ENCODE measurements around the gene PIH1D1.
"Not testable (repeated sequence)": the region's sequence is repeated elsewhere in the genome, so short reads cannot be mapped to it uniquely, and the experiment has no call there.

Gene PIH1D1

DNA sequence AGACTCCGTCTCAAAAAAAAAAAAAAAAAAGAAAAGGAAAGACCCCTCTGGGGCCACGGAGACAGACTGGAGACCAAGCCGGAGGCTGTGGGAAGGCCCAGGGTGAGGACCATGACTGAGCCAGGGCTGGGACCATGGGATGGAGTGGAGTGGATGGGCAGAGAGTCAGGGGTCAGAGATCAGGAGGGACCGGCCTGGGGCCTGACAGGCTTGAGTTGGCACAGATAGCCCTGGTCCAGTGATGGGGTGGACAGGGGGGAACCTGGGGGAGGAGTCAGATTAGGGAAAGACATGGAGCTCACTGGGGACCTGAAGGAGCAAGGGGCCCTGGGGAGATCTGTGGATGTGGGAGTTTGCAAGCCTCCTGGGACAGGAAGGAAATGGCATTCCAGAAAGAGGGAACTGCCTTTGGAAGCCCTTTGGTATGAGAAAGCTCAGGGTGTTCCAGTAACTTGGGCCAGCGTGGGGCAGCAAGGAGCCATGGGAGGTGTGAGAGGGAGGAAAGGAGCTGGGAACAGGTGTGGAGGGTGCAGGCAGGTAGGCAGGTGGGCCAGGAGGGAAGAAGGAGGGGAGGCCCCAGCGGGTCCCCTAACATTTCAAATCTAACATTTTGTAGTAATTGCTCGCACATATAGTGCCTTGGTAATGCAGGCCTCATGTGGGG is 29.5 kb upstream of the PIH1D1 start:
- Histone ChIP-seq H3K9ac (ENCODE audit: low read depth in 1 of 2, low read length in 2 of 2) (no peak overlapping the region), H3K27ac (ENCODE audit: low read depth, low read length) (no peak overlapping the region), H3K9me3 (ENCODE audit: control insufficient read depth in 1 of 2, low read length in 2 of 2) (no peaks in the 10 kb centered on the region), H3K4me3 (ENCODE audit: low read depth in 1 of 2, low read length in 2 of 2) (no peak overlapping the region), H3K4me1 (ENCODE audit: control insufficient read depth in 1 of 2, insufficient read depth in 2 of 2, low read length in 2 of 2) (no peaks in the 10 kb centered on the region), H3K36me3 (ENCODE audit: control insufficient read depth in 1 of 2, insufficient read depth in 2 of 2, low read length in 2 of 2) (no peaks in the 10 kb centered on the region), H3K27me3 (ENCODE audit: control insufficient read depth in 1 of 2, insufficient read depth in 2 of 2, low read length in 2 of 2) (no peaks in the 10 kb centered on the region)

- no peaks in the 10 kb centered on the region for H3K27me3 ChIP-seq (ENCODE audit: control insufficient read depth in 1 of 2, insufficient read depth in 2 of 2, low read length in 2 of 2)
- no peaks in the 10 kb centered on the region for H3K36me3 ChIP-seq (ENCODE audit: control insufficient read depth in 1 of 2, insufficient read depth in 2 of 2, low read length in 2 of 2)
- no peak overlapping the region for H3K27ac ChIP-seq (ENCODE audit: low read depth, low read length)
- H3K4me1 ChIP-seq (ENCODE audit: control insufficient read depth in 1 of 2, insufficient read depth in 2 of 2, low read length in 2 of 2) = no peaks in the 10 kb centered on the region
- no peak overlapping the region for H3K9ac ChIP-seq (ENCODE audit: low read depth in 1 of 2, low read length in 2 of 2)
- H3K4me3 ChIP-seq (ENCODE audit: low read depth in 1 of 2, low read length in 2 of 2) = no peak overlapping the region
- no peaks in the 10 kb centered on the region for H3K9me3 ChIP-seq (ENCODE audit: control insufficient read depth in 1 of 2, low read length in 2 of 2)
Observed at GRCh38 chr19:49479975-49480628, 28.5 kb upstream of the PIH1D1 start.

GRCh38 chr19:49475995-49476880 is 24.6 kb upstream of the PIH1D1 start:
- H3K4me3 ChIP-seq (ENCODE audit: low read depth in 1 of 2, low read length in 2 of 2) = peak overlapping the region in 1 of 2 donors; percentile 81
- peaks cover 4 to 8% of the 10 kb centered on the region in 2 donors for H3K4me1 ChIP-seq (ENCODE audit: control insufficient read depth in 1 of 2, insufficient read depth in 2 of 2, low read length in 2 of 2)
- H3K9ac ChIP-seq (ENCODE audit: low read depth in 1 of 2, low read length in 2 of 2) = peak overlapping the region in 1 of 2 donors; percentile 6
- no peaks in the 10 kb centered on the region for H3K36me3 ChIP-seq (ENCODE audit: control insufficient read depth in 1 of 2, insufficient read depth in 2 of 2, low read length in 2 of 2)
- no peak overlapping the region for H3K27ac ChIP-seq (ENCODE audit: low read depth, low read length)
- no peaks in the 10 kb centered on the region for H3K9me3 ChIP-seq (ENCODE audit: control insufficient read depth in 1 of 2, low read length in 2 of 2)
- no peaks in the 10 kb centered on the region for H3K27me3 ChIP-seq (ENCODE audit: control insufficient read depth in 1 of 2, insufficient read depth in 2 of 2, low read length in 2 of 2)

- no peak overlapping the region for H3K27ac ChIP-seq (ENCODE audit: low read depth, low read length)
Observed at GRCh38 chr19:49475191-49475917, 23.7 kb upstream of the PIH1D1 start.

GRCh38 chr19:49474542-49474924 is 22.9 kb upstream of the PIH1D1 start:
- Histone ChIP-seq H3K9me3 (ENCODE audit: control insufficient read depth in 1 of 2, low read length in 2 of 2) (no peaks in the 10 kb centered on the region), H3K36me3 (ENCODE audit: control insufficient read depth in 1 of 2, insufficient read depth in 2 of 2, low read length in 2 of 2) (peaks cover 0 to 7% of the 10 kb centered on the region in 2 donors), H3K4me1 (ENCODE audit: control insufficient read depth in 1 of 2, insufficient read depth in 2 of 2, low read length in 2 of 2) (peaks cover 8 to 13% of the 10 kb centered on the region in 2 donors), H3K27me3 (ENCODE audit: control insufficient read depth in 1 of 2, insufficient read depth in 2 of 2, low read length in 2 of 2) (no peaks in the 10 kb centered on the region), H3K27ac (ENCODE audit: low read depth, low read length) (peak overlapping the region; percentile 73), H3K9ac (ENCODE audit: low read depth in 1 of 2, low read length in 2 of 2) (peak overlapping the region; percentile 60 to 82), H3K4me3 (ENCODE audit: low read depth in 1 of 2, low read length in 2 of 2) (peak overlapping the region; percentile 67 to 81)

More at GRCh38 chr19:49475191-49475917, 23.7 kb upstream of the PIH1D1 start:
- Histone ChIP-seq H3K9ac (ENCODE audit: low read depth in 1 of 2, low read length in 2 of 2) (peak overlapping the region; percentile 60 to 82), H3K27me3 (ENCODE audit: control insufficient read depth in 1 of 2, insufficient read depth in 2 of 2, low read length in 2 of 2) (no peaks in the 10 kb centered on the region), H3K4me1 (ENCODE audit: control insufficient read depth in 1 of 2, insufficient read depth in 2 of 2, low read length in 2 of 2) (peaks cover 4 to 11% of the 10 kb centered on the region in 2 donors), H3K36me3 (ENCODE audit: control insufficient read depth in 1 of 2, insufficient read depth in 2 of 2, low read length in 2 of 2) (peaks cover 0 to under 1% of the 10 kb centered on the region in 2 donors), H3K4me3 (ENCODE audit: low read depth in 1 of 2, low read length in 2 of 2) (peak overlapping the region; percentile 67 to 81), H3K9me3 (ENCODE audit: control insufficient read depth in 1 of 2, low read length in 2 of 2) (no peaks in the 10 kb centered on the region)

DNA sequence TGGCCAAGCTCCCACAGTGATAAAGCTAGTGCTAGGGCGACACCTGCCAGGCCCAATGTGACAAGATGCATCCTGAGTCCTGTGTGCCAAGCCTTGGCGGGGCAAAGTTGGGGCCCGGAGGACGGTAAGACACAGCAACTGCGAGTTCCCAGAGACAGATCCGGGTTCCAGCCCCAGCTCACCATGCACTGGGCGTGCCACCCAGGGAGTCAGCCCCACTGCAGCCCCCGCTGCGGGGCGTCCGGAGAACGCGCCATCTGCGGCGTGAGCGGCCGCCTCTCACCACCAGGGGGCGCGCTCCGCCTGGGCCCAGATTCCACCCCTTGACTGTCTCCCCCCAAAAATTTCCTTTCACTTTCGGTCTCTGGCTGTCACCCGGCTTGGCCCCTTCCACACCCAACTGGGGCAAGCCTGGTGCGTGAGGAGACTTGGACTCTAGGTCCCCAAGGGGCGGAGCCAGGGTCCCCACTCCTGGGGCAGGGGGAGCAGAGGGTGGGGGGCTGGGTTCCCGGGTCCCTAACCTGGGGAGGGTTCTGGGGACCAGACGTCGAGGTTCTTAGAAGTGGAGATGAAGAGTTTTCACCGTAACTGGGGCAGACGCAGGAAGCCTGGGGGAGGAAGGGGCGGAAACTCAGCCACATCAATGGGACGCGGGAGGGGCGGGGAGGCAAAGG is 22.4 kb upstream of the PIH1D1 start, which contains the start of gene FLT3LG:
FLT3LG (plus strand) TSS at position 348 of the 674 bp plus-strand sequence. CDS start 425 bp downstream, outside the sequence.
- H3K27me3 ChIP-seq (ENCODE audit: control insufficient read depth in 1 of 2, insufficient read depth in 2 of 2, low read length in 2 of 2) = no peaks in the 10 kb centered on the region
- H3K4me1 ChIP-seq (ENCODE audit: control insufficient read depth in 1 of 2, insufficient read depth in 2 of 2, low read length in 2 of 2) = peaks cover 8 to 13% of the 10 kb centered on the region in 2 donors

DNA sequence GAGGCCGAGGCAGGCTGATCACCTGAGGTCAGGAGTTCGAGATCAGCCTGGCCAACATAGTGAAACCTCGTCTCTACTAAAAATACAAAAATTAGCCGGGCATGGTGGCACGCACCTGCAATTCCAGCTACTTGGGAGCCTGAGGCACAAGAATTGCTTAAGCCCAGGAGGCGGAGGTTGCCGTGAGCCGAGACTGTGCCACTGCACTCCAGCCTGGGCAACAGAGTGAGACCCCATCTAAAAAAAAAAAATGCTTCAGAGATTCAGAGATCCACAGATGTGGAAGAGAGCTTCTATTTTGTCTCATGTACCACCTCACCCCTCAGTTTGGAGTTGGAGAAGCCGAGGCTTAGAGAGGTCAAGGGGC is 21.9 kb upstream of the PIH1D1 start:
- H3K36me3 ChIP-seq (ENCODE audit: control insufficient read depth in 1 of 2, insufficient read depth in 2 of 2, low read length in 2 of 2); H3K27ac ChIP-seq (ENCODE audit: low read depth, low read length); H3K27me3 ChIP-seq (ENCODE audit: control insufficient read depth in 1 of 2, insufficient read depth in 2 of 2, low read length in 2 of 2); H3K9me3 ChIP-seq (ENCODE audit: control insufficient read depth in 1 of 2, low read length in 2 of 2): not testable (repeated sequence)
- peak overlapping the region; percentile 55 to 60 for H3K9ac ChIP-seq (ENCODE audit: low read depth in 1 of 2, low read length in 2 of 2)
- peak overlapping the region; percentile 67 to 81 for H3K4me3 ChIP-seq (ENCODE audit: low read depth in 1 of 2, low read length in 2 of 2)
- H3K4me1 ChIP-seq (ENCODE audit: control insufficient read depth in 1 of 2, insufficient read depth in 2 of 2, low read length in 2 of 2) = peaks cover 8 to 13% of the 10 kb centered on the region in 2 donors

More for the DNA sequence above, 22.4 kb upstream of the PIH1D1 start, which contains the start of gene FLT3LG:
- Histone ChIP-seq H3K4me3 (ENCODE audit: low read depth in 1 of 2, low read length in 2 of 2) (peak within 1 kb of the TSS; percentile 67 to 81), H3K9ac (ENCODE audit: low read depth in 1 of 2, low read length in 2 of 2) (peak within 1 kb of the TSS; percentile 60 to 82), H3K27ac (ENCODE audit: low read depth, low read length) (peak within 1 kb of the TSS; percentile 73), H3K36me3 (ENCODE audit: control insufficient read depth in 1 of 2, insufficient read depth in 2 of 2, low read length in 2 of 2) (peaks cover 0 to 7% of the 10 kb centered on the region in 2 donors), H3K9me3 (ENCODE audit: control insufficient read depth in 1 of 2, low read length in 2 of 2) (no peaks in the 10 kb centered on the region)

GRCh38 chr19:49472936-49473335 is 21.3 kb upstream of the PIH1D1 start:
- Histone ChIP-seq H3K4me1 (ENCODE audit: control insufficient read depth in 1 of 2, insufficient read depth in 2 of 2, low read length in 2 of 2) (peaks cover 8 to 13% of the 10 kb centered on the region in 2 donors), H3K4me3 (ENCODE audit: low read depth in 1 of 2, low read length in 2 of 2) (no peak overlapping the region), H3K9me3 (ENCODE audit: control insufficient read depth in 1 of 2, low read length in 2 of 2) (no peaks in the 10 kb centered on the region), H3K27ac (ENCODE audit: low read depth, low read length) (no peak overlapping the region), H3K27me3 (ENCODE audit: control insufficient read depth in 1 of 2, insufficient read depth in 2 of 2, low read length in 2 of 2) (no peaks in the 10 kb centered on the region), H3K9ac (ENCODE audit: low read depth in 1 of 2, low read length in 2 of 2) (no peak overlapping the region), H3K36me3 (ENCODE audit: control insufficient read depth in 1 of 2, insufficient read depth in 2 of 2, low read length in 2 of 2) (peaks cover 0 to 7% of the 10 kb centered on the region in 2 donors)

- H3K4me1 ChIP-seq (ENCODE audit: control insufficient read depth in 1 of 2, insufficient read depth in 2 of 2, low read length in 2 of 2) = peaks cover 8 to 13% of the 10 kb centered on the region in 2 donors
- H3K9ac ChIP-seq (ENCODE audit: low read depth in 1 of 2, low read length in 2 of 2) = no peak overlapping the region
- H3K4me3 ChIP-seq (ENCODE audit: low read depth in 1 of 2, low read length in 2 of 2) = no peak overlapping the region
- no peak overlapping the region for H3K27ac ChIP-seq (ENCODE audit: low read depth, low read length)
- H3K27me3 ChIP-seq (ENCODE audit: control insufficient read depth in 1 of 2, insufficient read depth in 2 of 2, low read length in 2 of 2) = no peaks in the 10 kb centered on the region
- H3K36me3 ChIP-seq (ENCODE audit: control insufficient read depth in 1 of 2, insufficient read depth in 2 of 2, low read length in 2 of 2) = peaks cover 0 to 16% of the 10 kb centered on the region in 2 donors
- no peaks in the 10 kb centered on the region for H3K9me3 ChIP-seq (ENCODE audit: control insufficient read depth in 1 of 2, low read length in 2 of 2)
Observed at GRCh38 chr19:49470615-49470978, 19.0 kb upstream of the PIH1D1 start.
